WTC11 (cell line): ENCODE results near the gene SCG5.

Experiments
- CTCF ChIP-seq: fragments of 200-600 bp; IDR thresholded peaks from 2 replicates; pipeline ENCODE4 v1.8.0; 2022; ENCODE audit warnings: antibody characterized with exemption
- E2F1 ChIP-seq: sonication (generic); formaldehyde crosslinking; IDR thresholded peaks from 2 replicates; pipeline ENCODE4 v1.8.0; 2022; ENCODE audit warnings: mild to moderate bottlenecking, missing genetic modification reagents
- MXD4 ChIP-seq: fragments of 250-450 bp; sonication (Bioruptor Pico); IDR thresholded peaks from 2 replicates; pipeline ENCODE4 v1.8.0; 2021; ENCODE audit warnings: mild to moderate bottlenecking, moderate library complexity, borderline replicate concordance
- SMAD3 ChIP-seq: sonication (generic); formaldehyde crosslinking; IDR thresholded peaks from 2 replicates; pipeline ENCODE4 v1.8.0; 2022; ENCODE audit warnings: missing genetic modification reagents, mild to moderate bottlenecking, borderline replicate concordance
- SP1 ChIP-seq: sonication (generic); formaldehyde crosslinking; conservative IDR thresholded peaks from 2 replicates; pipeline ENCODE4 v1.8.1; 2022; ENCODE audit warnings: missing genetic modification reagents

GRCh38 chr15:32670623-32671022 lies 29.1 kb downstream of the SCG5 start:
- TF ChIP-seq CTCF (no peak), SP1 (no peak), E2F1 (CRISPR knock-in tag) (no peak), SMAD3 (CRISPR knock-in tag) (no peak), MXD4 (no peak)
